HTERT RPE-1 (cell line): ENCODE data around the gene WRAP73.
"Not testable (repeated sequence)": the region's sequence is repeated elsewhere in the genome, so short reads cannot be mapped to it uniquely, and the experiment has no call there.

Source experiments
- in situ Hi-C: fragments of 300-500 bp; cut with MboI; formaldehyde crosslinking; loops from 4 replicates; pipeline ENCODE4 v1.14.3; 2020; ENCODE audit warnings: low sequenced_read_pairs

WRAP73 gene

GRCh38 chr1:3601743-3602142 is 48.2 kb downstream of the WRAP73 start:
- in situ Hi-C loops: no loop called here

GRCh38 chr1:3600354-3600753 is 49.5 kb downstream of the WRAP73 start:
- in situ Hi-C loops: no loop called here

- in situ Hi-C loops: no loop called here
Measured at GRCh38 chr1:3599816-3600215, 50.1 kb downstream of the WRAP73 start.

- in situ Hi-C loops: no loop called here
Measured at GRCh38 chr1:3599286-3599811, 50.6 kb downstream of the WRAP73 start.

GRCh38 chr1:3598522-3599285 is 51.2 kb downstream of the WRAP73 start:
- in situ Hi-C loops: no loop called here

- in situ Hi-C loops: no loop called here
Measured at GRCh38 chr1:3598051-3598491, 51.8 kb downstream of the WRAP73 start.

GRCh38 chr1:3597599-3597964 is 52.3 kb downstream of the WRAP73 start:
- in situ Hi-C loops: no loop called here

GRCh38 chr1:3596663-3597598 is 53.0 kb downstream of the WRAP73 start:
- in situ Hi-C loops: no loop called here

GRCh38 chr1:3595949-3596348 is 54.0 kb downstream of the WRAP73 start:
- in situ Hi-C loops: no loop called here

GRCh38 chr1:3594706-3595377 is 55.1 kb downstream of the WRAP73 start:
- in situ Hi-C loops: no loop called here

GRCh38 chr1:3593745-3594144 is 56.2 kb downstream of the WRAP73 start:
- in situ Hi-C loops: no loop called here

GRCh38 chr1:3593334-3593733 is 56.6 kb downstream of the WRAP73 start:
- in situ Hi-C loops: no loop called here

GRCh38 chr1:3590951-3591865 is 58.7 kb downstream of the WRAP73 start:
- in situ Hi-C loops: no loop called here

- in situ Hi-C loops: no loop called here
Measured at GRCh38 chr1:3590139-3590763, 59.7 kb downstream of the WRAP73 start.

GRCh38 chr1:3588395-3588794 is 61.5 kb downstream of the WRAP73 start:
- in situ Hi-C loops: no loop called here

- in situ Hi-C loops: no loop called here
Measured at GRCh38 chr1:3586986-3587759, 62.7 kb downstream of the WRAP73 start.

- in situ Hi-C loops: no loop called here
Measured at GRCh38 chr1:3585940-3586568, 63.8 kb downstream of the WRAP73 start.

GRCh38 chr1:3585353-3585868 is 64.5 kb downstream of the WRAP73 start:
- in situ Hi-C loops: not testable (repeated sequence)
